Fibroblast of pulmonary artery (primary cell): ENCODE measurements around the gene CCDC57.

Source experiments
- DNase-seq: peaks from one replicate; pipeline ENCODE4 v3.0.0-alpha.2; 2010; ENCODE audit warnings: low read depth
- H3K4me3 ChIP-seq: replicated peaks from 2 replicates; pipeline ENCODE4 v1.5.1; 2011; ENCODE audit warnings: low read depth, mild to moderate bottlenecking, control low read depth, low read length, moderate library complexity
- TF ChIP-seq, protein P1 (sequence below): IDR thresholded peaks from 2 replicates; pipeline ENCODE4 v1.5.1; 2011; ENCODE audit warnings: mild to moderate bottlenecking, control low read depth, low read length, inconsistent platforms; ENCODE audit errors: missing control alignments

The CCDC57 gene

GRCh38 chr17:82180776-82181528 lies 31.7 kb downstream of the CCDC57 start:
- H3K4me3 ChIP-seq, result no peak overlapping the region
- TF ChIP-seq, protein P1, sequence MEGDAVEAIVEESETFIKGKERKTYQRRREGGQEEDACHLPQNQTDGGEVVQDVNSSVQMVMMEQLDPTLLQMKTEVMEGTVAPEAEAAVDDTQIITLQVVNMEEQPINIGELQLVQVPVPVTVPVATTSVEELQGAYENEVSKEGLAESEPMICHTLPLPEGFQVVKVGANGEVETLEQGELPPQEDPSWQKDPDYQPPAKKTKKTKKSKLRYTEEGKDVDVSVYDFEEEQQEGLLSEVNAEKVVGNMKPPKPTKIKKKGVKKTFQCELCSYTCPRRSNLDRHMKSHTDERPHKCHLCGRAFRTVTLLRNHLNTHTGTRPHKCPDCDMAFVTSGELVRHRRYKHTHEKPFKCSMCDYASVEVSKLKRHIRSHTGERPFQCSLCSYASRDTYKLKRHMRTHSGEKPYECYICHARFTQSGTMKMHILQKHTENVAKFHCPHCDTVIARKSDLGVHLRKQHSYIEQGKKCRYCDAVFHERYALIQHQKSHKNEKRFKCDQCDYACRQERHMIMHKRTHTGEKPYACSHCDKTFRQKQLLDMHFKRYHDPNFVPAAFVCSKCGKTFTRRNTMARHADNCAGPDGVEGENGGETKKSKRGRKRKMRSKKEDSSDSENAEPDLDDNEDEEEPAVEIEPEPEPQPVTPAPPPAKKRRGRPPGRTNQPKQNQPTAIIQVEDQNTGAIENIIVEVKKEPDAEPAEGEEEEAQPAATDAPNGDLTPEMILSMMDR, result no peak
- no peak for DNase-seq

DNA sequence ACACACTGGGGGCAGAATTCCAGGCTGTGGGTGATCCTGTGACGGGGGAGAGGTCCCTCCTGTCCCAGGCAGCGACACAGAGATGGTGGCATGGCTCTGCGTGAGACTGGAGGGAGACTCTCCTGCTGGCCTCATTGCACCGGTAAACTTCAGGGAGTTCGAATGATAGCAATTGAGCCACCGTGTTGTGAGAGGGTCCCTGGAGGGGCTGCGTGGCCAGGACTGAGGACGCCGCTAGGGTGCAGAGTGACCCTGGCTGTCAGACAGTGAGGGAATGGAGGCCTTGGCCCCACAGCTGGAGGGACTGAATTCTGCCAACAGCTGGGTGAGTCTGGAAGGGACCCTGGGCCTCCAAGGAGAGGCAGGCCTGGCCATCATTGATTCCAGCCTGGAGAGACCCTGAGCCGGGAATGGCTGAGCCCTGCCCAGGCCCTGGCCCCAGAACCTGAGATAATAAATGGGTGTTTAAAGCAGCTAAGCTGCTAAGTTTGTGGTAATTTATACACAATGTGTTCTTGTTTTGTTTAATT lies 32.6 kb downstream of the CCDC57 start:
- TF ChIP-seq, protein P1, result no peak
- no peak for DNase-seq
- H3K4me3 ChIP-seq, result no peak overlapping the region

GRCh38 chr17:82179412-82179811 lies 33.2 kb downstream of the CCDC57 start:
- no peak overlapping the region for H3K4me3 ChIP-seq
- TF ChIP-seq, protein P1, result no peak
- no peak for DNase-seq

- TF ChIP-seq, protein P1, result no peak
- no peak overlapping the region for H3K4me3 ChIP-seq
- DNase-seq, result no peak
Measured at GRCh38 chr17:82178499-82179261, 34.0 kb downstream of the CCDC57 start.

- TF ChIP-seq, protein P1, result no peak
- no peak for DNase-seq
- H3K4me3 ChIP-seq, result no peak overlapping the region
Measured at GRCh38 chr17:82177761-82178498, 34.7 kb downstream of the CCDC57 start.

DNA sequence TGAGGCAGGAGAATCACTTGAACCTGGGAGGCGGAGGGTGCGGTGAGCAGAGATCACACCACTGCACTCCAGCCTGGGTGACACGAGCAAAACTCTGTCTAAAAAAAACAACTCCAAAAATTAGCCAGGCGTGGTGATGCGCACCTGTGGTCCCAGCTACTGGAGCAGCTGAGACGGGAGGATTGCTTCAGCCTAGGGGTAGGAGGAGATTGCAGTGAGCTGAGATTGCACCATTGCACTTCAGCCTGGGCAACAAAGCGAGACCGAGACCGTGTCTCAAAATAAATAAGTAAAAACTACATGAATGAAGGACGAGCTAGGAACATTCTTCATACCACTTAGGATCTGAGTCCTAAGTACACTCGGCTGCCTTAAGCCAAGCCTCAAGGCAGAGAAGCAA lies 35.4 kb downstream of the CCDC57 start:
- TF ChIP-seq, protein P1, result no peak
- no peak for DNase-seq
- no peak overlapping the region for H3K4me3 ChIP-seq
